Chondrocyte (in vitro differentiated cells): ENCODE data around the gene LSM14B. TPM values are rescaled to one million over a fixed set of nuclear protein-coding genes. Genes with fewer than 3 reads are reported as not detected.

ENCODE experiments used
- DNase-seq: peaks from one replicate; pipeline ENCODE4 v3.0.0; 2021; ENCODE audit warnings: mixed read lengths, low spot score
- H3K27ac Mint-ChIP-seq: one replicate; pipeline ENCODE4 v1.8.0; 2021; ENCODE audit warnings: mild to moderate bottlenecking, moderate library complexity, mixed read lengths; ENCODE audit not compliant: unreplicated experiment
- H3K27me3 Mint-ChIP-seq: 2 replicates; pipeline ENCODE4 v1.8.0; 2021; ENCODE audit warnings: low read depth, mixed read lengths
- H3K36me3 Mint-ChIP-seq: 2 replicates; pipeline ENCODE4 v1.8.0; 2021; ENCODE audit warnings: low read depth, mixed read lengths
- H3K4me1 Mint-ChIP-seq: 2 replicates; pipeline ENCODE4 v1.8.0; 2021; ENCODE audit warnings: low read depth, mild to moderate bottlenecking, mixed read lengths
- H3K4me3 Mint-ChIP-seq: one replicate; pipeline ENCODE4 v1.8.0; 2021; ENCODE audit warnings: mild to moderate bottlenecking, moderate library complexity, mixed read lengths; ENCODE audit not compliant: unreplicated experiment
- H3K9me3 Mint-ChIP-seq: 2 replicates; pipeline ENCODE4 v1.8.0; 2021; ENCODE audit warnings: low read depth, mixed read lengths
- total RNA-seq: library from RNA; stranded (reverse); gene quantifications from 3 replicates; pipeline ENCODE4 v1.2.1, GENCODE V29; 2021
- TF ChIP-seq, protein P1 (sequence below): fragments of 200-600 bp; sonication (generic); IDR thresholded peaks from 2 replicates; pipeline ENCODE4 v1.5.0; 2021; ENCODE audit warnings: antibody characterized with exemption, mild to moderate bottlenecking, moderate library complexity

LSM14B gene
- total RNA-seq, 1 donor from 2014 or later = 48.6 TPM

DNA sequence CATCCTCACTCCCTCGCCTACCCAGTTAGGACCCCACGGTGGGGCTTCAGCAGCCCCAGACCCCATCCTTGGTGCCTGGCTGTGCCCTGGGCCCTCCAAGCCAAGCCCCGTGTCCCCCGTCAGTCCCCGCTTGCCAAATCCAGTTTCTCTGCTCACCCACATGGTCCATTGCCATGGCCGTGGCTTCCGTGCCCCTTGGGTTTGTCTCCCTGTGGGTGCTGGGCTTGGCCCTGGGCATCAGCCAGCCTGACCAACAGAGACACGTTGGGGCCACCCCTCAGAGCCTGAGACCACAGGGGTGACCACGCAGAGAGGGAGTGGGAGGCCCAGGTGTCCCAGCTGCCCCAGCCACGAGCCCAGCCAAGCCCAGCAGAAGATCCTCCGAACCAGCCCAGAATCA lies 28.9 kb downstream of the LSM14B start:
- TF ChIP-seq, protein P1, sequence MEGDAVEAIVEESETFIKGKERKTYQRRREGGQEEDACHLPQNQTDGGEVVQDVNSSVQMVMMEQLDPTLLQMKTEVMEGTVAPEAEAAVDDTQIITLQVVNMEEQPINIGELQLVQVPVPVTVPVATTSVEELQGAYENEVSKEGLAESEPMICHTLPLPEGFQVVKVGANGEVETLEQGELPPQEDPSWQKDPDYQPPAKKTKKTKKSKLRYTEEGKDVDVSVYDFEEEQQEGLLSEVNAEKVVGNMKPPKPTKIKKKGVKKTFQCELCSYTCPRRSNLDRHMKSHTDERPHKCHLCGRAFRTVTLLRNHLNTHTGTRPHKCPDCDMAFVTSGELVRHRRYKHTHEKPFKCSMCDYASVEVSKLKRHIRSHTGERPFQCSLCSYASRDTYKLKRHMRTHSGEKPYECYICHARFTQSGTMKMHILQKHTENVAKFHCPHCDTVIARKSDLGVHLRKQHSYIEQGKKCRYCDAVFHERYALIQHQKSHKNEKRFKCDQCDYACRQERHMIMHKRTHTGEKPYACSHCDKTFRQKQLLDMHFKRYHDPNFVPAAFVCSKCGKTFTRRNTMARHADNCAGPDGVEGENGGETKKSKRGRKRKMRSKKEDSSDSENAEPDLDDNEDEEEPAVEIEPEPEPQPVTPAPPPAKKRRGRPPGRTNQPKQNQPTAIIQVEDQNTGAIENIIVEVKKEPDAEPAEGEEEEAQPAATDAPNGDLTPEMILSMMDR = no peak
- no peaks in the 10 kb centered on the region for H3K9me3 Mint-ChIP-seq
- no peaks in the 10 kb centered on the region for H3K27me3 Mint-ChIP-seq
- DNase-seq = no peak
- H3K36me3 Mint-ChIP-seq = peaks cover 5% of the 10 kb centered on the region
- H3K27ac Mint-ChIP-seq = no peak overlapping the region
- H3K4me3 Mint-ChIP-seq = no peak overlapping the region
- H3K4me1 Mint-ChIP-seq = peaks cover 32% of the 10 kb centered on the region

DNA sequence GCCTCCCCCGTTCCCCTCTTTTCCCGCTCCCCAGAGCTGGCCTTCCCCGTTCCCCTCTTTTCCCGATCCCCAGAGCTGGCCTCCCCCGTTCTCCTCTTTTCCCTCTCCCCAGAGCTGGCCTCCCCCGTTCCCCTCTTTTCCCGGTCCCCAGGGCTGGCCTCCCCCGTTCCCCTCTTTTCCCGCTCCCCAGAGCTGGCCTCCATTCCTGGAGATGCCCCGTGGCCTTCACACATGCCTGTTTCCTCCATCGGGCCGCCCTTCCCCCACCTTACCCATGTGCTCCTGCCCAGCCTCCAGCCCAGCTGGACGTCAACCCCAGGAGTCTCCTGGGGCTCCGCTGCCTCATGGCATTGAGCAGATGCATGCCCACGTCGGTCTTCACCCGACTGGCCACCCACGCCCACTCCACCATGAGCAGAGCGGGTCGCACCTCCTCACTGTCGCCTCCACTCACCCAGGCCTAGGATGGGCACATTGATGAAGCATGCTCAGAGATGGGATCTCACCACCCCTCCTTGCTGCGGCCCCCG lies 29.6 kb downstream of the LSM14B start:
- Mint-ChIP-seq H3K9me3 (no peaks in the 10 kb centered on the region), H3K27ac (no peak overlapping the region), H3K36me3 (peaks cover 5% of the 10 kb centered on the region), H3K27me3 (no peaks in the 10 kb centered on the region), H3K4me3 (no peak overlapping the region), H3K4me1 (peaks cover 32% of the 10 kb centered on the region)
- TF ChIP-seq, protein P1 = no peak
- DNase-seq = no peak

DNA sequence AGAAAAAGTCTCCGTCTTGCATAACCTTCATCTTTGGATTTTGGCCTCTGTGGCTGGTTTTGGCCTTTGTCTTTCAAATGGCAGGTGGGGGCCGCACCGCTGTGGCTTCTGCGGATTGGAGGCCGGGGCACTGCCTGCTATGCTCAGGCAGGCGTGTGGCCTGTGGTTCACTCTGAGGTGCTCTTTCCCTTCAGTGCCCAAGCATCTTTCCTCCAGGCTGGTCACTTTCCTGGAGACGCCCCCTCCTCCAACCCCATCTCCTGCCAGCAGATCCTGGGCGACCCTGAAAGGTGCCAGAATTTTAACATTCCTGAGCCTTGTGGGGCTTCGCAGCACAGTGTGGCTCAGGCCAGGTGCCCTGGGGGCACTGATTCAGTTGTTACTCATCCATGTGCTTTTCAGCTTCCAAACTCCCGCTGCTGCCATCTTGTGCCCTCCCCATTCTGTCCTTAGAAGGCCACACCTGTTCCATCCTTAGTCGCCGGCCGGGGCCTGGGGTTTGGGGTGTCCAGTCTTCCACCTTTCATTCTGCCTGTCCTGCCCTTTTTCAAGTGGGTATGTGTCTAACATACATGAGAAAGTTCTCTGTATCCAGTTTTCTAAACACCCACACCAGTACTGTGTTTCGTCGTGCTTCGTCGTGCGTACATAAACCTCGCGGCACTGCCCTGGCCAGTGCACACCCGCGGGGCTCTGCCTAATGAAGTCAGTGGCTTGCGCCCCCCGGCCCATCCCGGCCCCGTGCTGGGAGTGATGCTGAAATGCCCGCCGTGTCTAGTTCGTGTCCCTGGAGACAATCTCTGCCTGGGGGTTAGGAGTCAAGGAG lies 33.4 kb downstream of the LSM14B start:
- DNase-seq = no peak
- peak overlapping the region; percentile 22 for H3K27ac Mint-ChIP-seq
- H3K4me1 Mint-ChIP-seq = peaks cover 25% of the 10 kb centered on the region
- H3K27me3 Mint-ChIP-seq = no peaks in the 10 kb centered on the region
- H3K4me3 Mint-ChIP-seq = no peak overlapping the region
- TF ChIP-seq, protein P1 = no peak
- no peaks in the 10 kb centered on the region for H3K9me3 Mint-ChIP-seq
- H3K36me3 Mint-ChIP-seq = peaks cover 8% of the 10 kb centered on the region

DNA sequence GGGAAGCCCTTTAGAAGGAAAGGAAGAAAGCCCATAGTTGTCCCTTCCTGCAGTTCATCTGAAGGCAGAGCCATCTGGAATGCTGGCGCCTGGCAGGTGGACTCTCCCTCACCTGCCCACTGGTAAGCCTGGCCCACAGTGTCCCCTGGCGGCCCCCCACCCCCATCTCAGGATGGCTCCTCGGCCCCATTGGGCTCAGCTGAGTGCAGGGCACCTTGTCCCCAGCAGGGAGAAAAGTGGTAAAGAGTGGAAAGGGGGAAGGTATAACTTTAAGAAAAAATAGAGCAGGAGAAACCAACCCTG lies 33.9 kb downstream of the LSM14B start:
- peaks cover 26% of the 10 kb centered on the region for H3K4me1 Mint-ChIP-seq
- H3K27me3 Mint-ChIP-seq = no peaks in the 10 kb centered on the region
- no peak for DNase-seq
- no peak overlapping the region for H3K4me3 Mint-ChIP-seq
- H3K9me3 Mint-ChIP-seq = no peaks in the 10 kb centered on the region
- H3K27ac Mint-ChIP-seq = no peak overlapping the region
- TF ChIP-seq, protein P1 = no peak
- H3K36me3 Mint-ChIP-seq = peaks cover 9% of the 10 kb centered on the region

DNA sequence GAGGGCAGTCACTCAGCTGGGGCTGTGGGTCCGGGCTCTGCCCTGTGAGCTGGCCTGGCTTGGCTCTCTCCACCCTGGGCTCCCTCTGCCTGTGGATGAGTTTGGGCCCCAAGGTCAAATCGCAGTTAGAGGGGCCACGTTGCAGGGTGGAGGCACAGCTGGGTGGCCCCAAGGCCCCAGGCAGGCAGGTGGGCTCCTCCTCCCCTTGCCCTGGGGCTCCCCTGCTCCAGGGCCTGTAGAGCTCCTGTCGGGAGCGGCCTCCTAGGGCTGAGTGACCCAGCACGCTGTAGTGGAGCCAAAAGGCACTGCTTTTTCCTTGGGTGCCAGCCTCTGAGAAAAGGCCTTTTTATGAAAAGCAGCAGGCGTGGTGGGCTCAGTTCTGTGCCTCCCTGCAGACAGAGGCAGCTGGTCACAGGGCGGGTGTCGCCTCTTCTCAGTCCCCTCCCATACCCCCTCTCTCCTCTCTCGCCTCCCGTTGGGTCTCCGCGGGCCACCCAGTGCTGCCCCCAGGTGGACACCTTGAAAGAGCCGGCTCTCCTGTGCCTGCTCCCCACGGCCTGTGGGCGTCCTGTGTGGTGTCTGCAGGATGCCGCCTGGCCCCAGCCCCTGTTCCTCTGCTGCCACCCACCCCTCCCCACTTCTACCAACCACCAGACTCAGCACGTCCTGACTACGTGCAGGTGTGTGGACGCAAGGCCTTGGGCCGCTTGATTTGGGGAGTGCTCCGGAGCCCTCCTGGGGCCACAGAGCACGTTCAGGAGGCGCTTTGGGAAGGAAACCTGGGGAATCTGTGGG lies 34.5 kb downstream of the LSM14B start:
- H3K4me3 Mint-ChIP-seq = no peak overlapping the region
- H3K4me1 Mint-ChIP-seq = peaks cover 26% of the 10 kb centered on the region
- no peak overlapping the region for H3K27ac Mint-ChIP-seq
- H3K36me3 Mint-ChIP-seq = peaks cover 9% of the 10 kb centered on the region
- TF ChIP-seq, protein P1 = peak; percentile 83
- peak; percentile 93 for DNase-seq
- H3K27me3 Mint-ChIP-seq = no peaks in the 10 kb centered on the region
- H3K9me3 Mint-ChIP-seq = no peaks in the 10 kb centered on the region
